Measurements from ENCODE around the gene NRIP2.
A peak's percentile ranks its signal among the peaks of the same experiment; 100 is the strongest.
"Not testable (repeated sequence)": the region's sequence is repeated elsewhere in the genome, so short reads cannot be mapped to it uniquely, and the experiment has no call there.

NRIP2 gene

GRCh38 chr12:2834581-2835491 lies at the start of gene NRIP2:
Gene NRIP2 (minus strand): TSS chr12:2835035. CDS start chr12:2834983, 52 bp downstream.
- DNase-seq (ENCODE audit: low read depth, low spot score): no peak
- no peak within 1 kb of the TSS for H3K27ac ChIP-seq

- DNase-seq (ENCODE audit: low read depth, low spot score): no peak
- no peak overlapping the region for H3K27ac ChIP-seq
Measured at GRCh38 chr12:2879853-2880252, 45.0 kb upstream of the NRIP2 start.

- peak overlapping the region; percentile 84 for H3K27ac ChIP-seq
- DNase-seq (ENCODE audit: low read depth, low spot score): no peak
Measured at GRCh38 chr12:2877953-2878732, 43.3 kb upstream of the NRIP2 start.

- peak within 1 kb of the TSS; percentile 84 for H3K27ac ChIP-seq
- peak; percentile 60 for DNase-seq (ENCODE audit: low read depth, low spot score)
Measured at GRCh38 chr12:2877047-2877952, 42.5 kb upstream of the NRIP2 start, which contains the start of the genes FOXM1 and RHNO1. Gene FOXM1 (minus strand): TSS chr12:2877174. CDS start chr12:2874478, 2,696 bp downstream. Gene RHNO1 (plus strand): TSS chr12:2877223. CDS start chr12:2885367, 8,144 bp downstream.

- H3K27ac ChIP-seq: peak overlapping the region; percentile 84
- DNase-seq (ENCODE audit: low read depth, low spot score): no peak
Measured at GRCh38 chr12:2876431-2877046, 41.7 kb upstream of the NRIP2 start.

GRCh38 chr12:2868986-2869632 lies 34.3 kb upstream of the NRIP2 start:
- not testable (repeated sequence) for H3K27ac ChIP-seq; DNase-seq (ENCODE audit: low read depth, low spot score)

- DNase-seq (ENCODE audit: low read depth, low spot score): no peak
- no peak overlapping the region for H3K27ac ChIP-seq
Measured at GRCh38 chr12:2864198-2864597, 29.4 kb upstream of the NRIP2 start.

- not testable (repeated sequence) for H3K27ac ChIP-seq; DNase-seq (ENCODE audit: low read depth, low spot score)
Measured at GRCh38 chr12:2863402-2863801, 28.6 kb upstream of the NRIP2 start.

GRCh38 chr12:2862876-2863275 lies 28.0 kb upstream of the NRIP2 start:
- DNase-seq (ENCODE audit: low read depth, low spot score): no peak
- no peak overlapping the region for H3K27ac ChIP-seq

GRCh38 chr12:2860170-2860569 lies 25.3 kb upstream of the NRIP2 start:
- H3K27ac ChIP-seq: no peak overlapping the region
- no peak for DNase-seq (ENCODE audit: low read depth, low spot score)

GRCh38 chr12:2858944-2859421 lies 24.1 kb upstream of the NRIP2 start:
- H3K27ac ChIP-seq: no peak overlapping the region

GRCh38 chr12:2858334-2858733 lies 23.5 kb upstream of the NRIP2 start:
- no peak overlapping the region for H3K27ac ChIP-seq

More at GRCh38 chr12:2858944-2859421, 24.1 kb upstream of the NRIP2 start:
- no peak for DNase-seq (ENCODE audit: low read depth, low spot score)

GRCh38 chr12:2857576-2857975 lies 22.7 kb upstream of the NRIP2 start:
- no peak for DNase-seq (ENCODE audit: low read depth, low spot score)
- H3K27ac ChIP-seq: no peak overlapping the region

More at GRCh38 chr12:2858334-2858733, 23.5 kb upstream of the NRIP2 start:
- DNase-seq (ENCODE audit: low read depth, low spot score): no peak

GRCh38 chr12:2857021-2857431 lies 22.2 kb upstream of the NRIP2 start, which contains the start of gene TEX52:
Gene TEX52 (minus strand): TSS chr12:2857039. CDS start chr12:2857026, 13 bp downstream.
- no peak for DNase-seq (ENCODE audit: low read depth, low spot score)
- H3K27ac ChIP-seq: no peak within 1 kb of the TSS

GRCh38 chr12:2856051-2856450 lies 21.2 kb upstream of the NRIP2 start:
- DNase-seq (ENCODE audit: low read depth, low spot score): no peak

GRCh38 chr12:2855546-2855945 lies 20.7 kb upstream of the NRIP2 start:
- no peak for DNase-seq (ENCODE audit: low read depth, low spot score)
- H3K27ac ChIP-seq: no peak overlapping the region

More at GRCh38 chr12:2856051-2856450, 21.2 kb upstream of the NRIP2 start:
- H3K27ac ChIP-seq: no peak overlapping the region

- no peak overlapping the region for H3K27ac ChIP-seq
- no peak for DNase-seq (ENCODE audit: low read depth, low spot score)
Measured at GRCh38 chr12:2854669-2855453, 20.0 kb upstream of the NRIP2 start.

GRCh38 chr12:2853626-2854025 lies 18.8 kb upstream of the NRIP2 start:
- H3K27ac ChIP-seq: no peak overlapping the region
- DNase-seq (ENCODE audit: low read depth, low spot score): no peak
